ENCODE measurements around the gene CBFA2T3. TPM values are rescaled to one million over a fixed set of nuclear protein-coding genes. Genes with fewer than 3 reads are reported as not detected.

The CBFA2T3 gene
- total RNA-seq, result 0.17 TPM in 1 of 2 replicates, not detected in the other

GRCh38 chr16:88977018-88977811, at the start of gene CBFA2T3:
Gene CBFA2T3, minus strand, starts transcription at chr16:88977207. Its CDS starts 400 bp downstream, at chr16:88976807.

GRCh38 chr16:88866151-88866920, 110.7 kb downstream of the CBFA2T3 start, which contains the start of gene PABPN1L:
Gene PABPN1L, minus strand, starts transcription at chr16:88866660. Its CDS starts 54 bp downstream, at chr16:88866606.

GRCh38 chr16:88856828-88857727, 119.9 kb downstream of the CBFA2T3 start, which contains the start of the genes GALNS and TRAPPC2L:
Gene GALNS, minus strand, starts transcription at chr16:88856947. Its CDS starts 70 bp downstream, at chr16:88856877.
Gene TRAPPC2L, plus strand, starts transcription at chr16:88857127. Its CDS starts 24 bp downstream, at chr16:88857151.

Other genes with a start within 250 kb of the CBFA2T3 start
- gene PIEZO1, start 192.0 kb downstream of the CBFA2T3 start, total RNA-seq, result 215 and 304 TPM in 2 replicates
- gene CDT1, start 173.4 kb downstream of the CBFA2T3 start, total RNA-seq, result 3.3 and 10.9 TPM in 2 replicates
- 90.6 and 121 TPM in 2 replicates for gene APRT, start 165.3 kb downstream of the CBFA2T3 start, total RNA-seq
- 34.9 and 57.7 TPM in 2 replicates for gene GALNS, start 120.3 kb downstream of the CBFA2T3 start, total RNA-seq
- gene TRAPPC2L, start 120.1 kb downstream of the CBFA2T3 start, total RNA-seq, result 49.8 and 62.8 TPM in 2 replicates
- not detected in 2 replicates for gene PABPN1L, start 110.5 kb downstream of the CBFA2T3 start, total RNA-seq
- gene ACSF3, start 116.6 kb upstream of the CBFA2T3 start, total RNA-seq, result 31.7 and 33.7 TPM in 2 replicates
- gene CDH15, start 194.5 kb upstream of the CBFA2T3 start, total RNA-seq, result 0.29 and 0.66 TPM in 2 replicates
- 0.33 TPM in 1 of 2 replicates, not detected in the other for gene SLC22A31, start 223.3 kb upstream of the CBFA2T3 start, total RNA-seq
- gene ZNF778, start 240.5 kb upstream of the CBFA2T3 start, total RNA-seq, result 6.8 and 9.3 TPM in 2 replicates